OCI-LY7 (cell line): ENCODE results near the gene RAD51B.

Experiments
- CTCF ChIP-seq: fragments of 200-600 bp; sonication (generic); conservative IDR thresholded peaks from 2 replicates; pipeline ENCODE4 v1.5.1; 2014; ENCODE audit warnings: mild to moderate bottlenecking, antibody characterized with exemption, low read length, moderate library complexity, mixed read lengths
- EZH2phosphoT487 ChIP-seq: fragments of 200-600 bp; sonication (generic); IDR thresholded peaks from 2 replicates; pipeline ENCODE4 v1.6.1; 2018; ENCODE audit warnings: low read depth, borderline replicate concordance, mild to moderate bottlenecking, mixed run types, antibody characterized with exemption, low read length, moderate library complexity, mixed read lengths

- TF ChIP-seq CTCF (no peak), EZH2phosphoT487 (no peak)
Observed at GRCh38 chr14:68679746-68680467, 860.3 kb downstream of the RAD51B start.
